Endothelial cell of umbilical vein (primary cell): ENCODE measurements around the gene EDEM1.

Source experiments
- EZH2 ChIP-seq: IDR thresholded peaks from 2 replicates; pipeline ENCODE4 v1.6.1; 2012; ENCODE audit warnings: borderline replicate concordance, low read depth, mild to moderate bottlenecking, moderate library complexity, low read length, inconsistent platforms; ENCODE audit not compliant: severe bottlenecking
- FOS ChIP-seq: IDR thresholded peaks from 2 replicates; pipeline ENCODE4 v1.6.1; 2011; ENCODE audit warnings: mild to moderate bottlenecking, low read length, moderate library complexity, borderline replicate concordance; ENCODE audit not compliant: insufficient read depth
- JUN ChIP-seq: IDR thresholded peaks from 2 replicates; pipeline ENCODE4 v1.6.1; 2011; ENCODE audit warnings: borderline replicate concordance, low read depth; ENCODE audit not compliant: insufficient read length, insufficient read depth
- MYC ChIP-seq: IDR thresholded peaks from one replicate; pipeline ENCODE4 v1.6.1; 2011; ENCODE audit warnings: mild to moderate bottlenecking, low read depth, low read length
- POLR2A ChIP-seq: IDR thresholded peaks from 2 replicates; pipeline ENCODE4 v1.6.1; 2012; ENCODE audit warnings: low read depth, mild to moderate bottlenecking, control low read depth, low read length
- POLR2AphosphoS5 ChIP-seq: IDR thresholded peaks from 2 replicates; pipeline ENCODE4 v1.6.1; 2012; ENCODE audit warnings: low read depth, mild to moderate bottlenecking, control low read depth, low read length, moderate library complexity; ENCODE audit not compliant: insufficient read depth
- TF ChIP-seq, protein P1 (sequence below), 2 donors: IDR thresholded peaks; 1 replicate in 1 of 2; 2 replicates in 1 of 2; pipeline ENCODE4 v1.5.1; 2011; ENCODE audit warnings: low read length in 2 of 2, mild to moderate bottlenecking in 2 of 2, moderate library complexity in 2 of 2, control low read depth in 1 of 2, inconsistent platforms in 1 of 2, low read depth in 1 of 2; ENCODE audit not compliant: insufficient read depth in 1 of 2; ENCODE audit errors: extremely low read depth in 1 of 2
- TF ChIP-seq, protein P2 (sequence below): IDR thresholded peaks from 2 replicates; pipeline ENCODE4 v1.6.1; 2011; ENCODE audit not compliant: insufficient read depth, insufficient read length

DNA sequence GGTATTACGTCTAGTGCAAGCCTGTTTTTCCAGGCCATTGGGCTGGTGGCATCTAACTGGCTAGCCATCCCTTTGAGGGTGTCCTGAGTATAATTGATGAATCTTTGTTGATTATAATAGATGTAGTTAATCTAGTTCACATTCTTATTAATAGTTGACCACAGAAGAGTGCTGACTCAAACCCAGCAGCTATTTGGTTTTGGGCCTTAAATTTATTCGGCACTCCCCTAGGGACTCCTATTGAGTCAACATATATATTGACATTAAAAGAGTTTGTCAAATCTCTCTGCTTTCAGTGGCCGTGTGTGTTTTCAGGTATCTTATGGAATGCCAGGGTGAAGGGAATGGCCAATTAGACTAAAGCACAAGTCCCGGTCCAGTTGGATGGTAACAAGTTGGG lies 45.7 kb upstream of the EDEM1 start:
- TF ChIP-seq, protein P1, sequence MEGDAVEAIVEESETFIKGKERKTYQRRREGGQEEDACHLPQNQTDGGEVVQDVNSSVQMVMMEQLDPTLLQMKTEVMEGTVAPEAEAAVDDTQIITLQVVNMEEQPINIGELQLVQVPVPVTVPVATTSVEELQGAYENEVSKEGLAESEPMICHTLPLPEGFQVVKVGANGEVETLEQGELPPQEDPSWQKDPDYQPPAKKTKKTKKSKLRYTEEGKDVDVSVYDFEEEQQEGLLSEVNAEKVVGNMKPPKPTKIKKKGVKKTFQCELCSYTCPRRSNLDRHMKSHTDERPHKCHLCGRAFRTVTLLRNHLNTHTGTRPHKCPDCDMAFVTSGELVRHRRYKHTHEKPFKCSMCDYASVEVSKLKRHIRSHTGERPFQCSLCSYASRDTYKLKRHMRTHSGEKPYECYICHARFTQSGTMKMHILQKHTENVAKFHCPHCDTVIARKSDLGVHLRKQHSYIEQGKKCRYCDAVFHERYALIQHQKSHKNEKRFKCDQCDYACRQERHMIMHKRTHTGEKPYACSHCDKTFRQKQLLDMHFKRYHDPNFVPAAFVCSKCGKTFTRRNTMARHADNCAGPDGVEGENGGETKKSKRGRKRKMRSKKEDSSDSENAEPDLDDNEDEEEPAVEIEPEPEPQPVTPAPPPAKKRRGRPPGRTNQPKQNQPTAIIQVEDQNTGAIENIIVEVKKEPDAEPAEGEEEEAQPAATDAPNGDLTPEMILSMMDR (IDR thresholded peaks at IDR 0.05; ENCODE audit: extremely low read depth in 1 of 2, insufficient read depth in 1 of 2, low read depth in 1 of 2, low read length in 2 of 2), result no peak
- TF ChIP-seq EZH2 (no peak), POLR2A (no peak), FOS (no peak), POLR2AphosphoS5 (no peak), MYC (no peak), JUN (no peak)
- TF ChIP-seq, protein P2, sequence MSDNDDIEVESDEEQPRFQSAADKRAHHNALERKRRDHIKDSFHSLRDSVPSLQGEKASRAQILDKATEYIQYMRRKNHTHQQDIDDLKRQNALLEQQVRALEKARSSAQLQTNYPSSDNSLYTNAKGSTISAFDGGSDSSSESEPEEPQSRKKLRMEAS, result no peak
